Left lung (tissue), 10 donors: ENCODE data around the gene FAM43A. TPM values are rescaled to one million over a fixed set of nuclear protein-coding genes. Genes with fewer than 3 reads are reported as not detected.

Source experiments
- ATAC-seq: fragments of 200-7000 bp; cut with Tn5 transposase; one replicate; pipeline ENCODE4 v1.9.1; 2020; ENCODE audit warnings: moderate library complexity
- DNase-seq, 4 donors: peaks; one replicate each; pipeline ENCODE4 v3.0.0-alpha.2; 2013 to 2020
- H3K27ac ChIP-seq, 2 donors: fragments of 200-600 bp; sonication (generic) in 1 of 2; one replicate each; pipeline versions ENCODE4 v1.5.0 to v1.8.0; 2020 to 2021
- H3K27me3 ChIP-seq, 2 donors: fragments of 200-600 bp; sonication (generic) in 1 of 2; one replicate each; pipeline versions ENCODE4 v1.5.0 to v1.8.0; 2020 to 2021
- H3K36me3 ChIP-seq, 2 donors: fragments of 200-600 bp; sonication (generic) in 1 of 2; one replicate each; pipeline versions ENCODE4 v1.5.0 to v1.8.0; 2020 to 2021
- H3K4me1 ChIP-seq, 2 donors: fragments of 200-600 bp; one replicate each; pipeline ENCODE4 v1.8.0; 2021
- H3K4me3 ChIP-seq, 2 donors: fragments of 200-600 bp; sonication (generic) in 1 of 2; one replicate each; pipeline versions ENCODE4 v1.5.0 to v1.8.0; 2020 to 2021; ENCODE audit warnings: mild to moderate bottlenecking in 1 of 2
- H3K9me3 ChIP-seq, 2 donors: fragments of 200-600 bp; sonication (generic) in 1 of 2; one replicate each; pipeline versions ENCODE4 v1.5.0 to v1.8.0; 2020 to 2021
- CTCF ChIP-seq, 2 donors: fragments of 200-600 bp; sonication (generic) in 1 of 2; IDR thresholded peaks; one replicate each; pipeline versions ENCODE4 v1.5.0 to v1.8.0; 2021; ENCODE audit warnings: antibody characterized with exemption in 2 of 2
- intact Hi-C, 2 donors: fragments of 100-400 bp; cut with DNase I; formaldehyde crosslinking; loops; one replicate each; pipeline versions ENCODE4 v1.11.2 to v1.14.2; 2022
- polyA plus RNA-seq, 6 donors: library from polyadenylated mRNA; unstranded; fragments of 120-200 nt; gene quantifications; one replicate each; pipeline ENCODE4 v1.2.1, GENCODE V29; 2013; ENCODE audit not compliant: insufficient read length in 6 of 6
- total RNA-seq, 2 donors: library from RNA; stranded (reverse); fragmentation: NEBNext Ultra II Directional; extraction: Animal tissue kit (Norgen Biotek cat#: 25700); gene quantifications; one replicate each; pipeline ENCODE4 v1.2.1, GENCODE V29; 2021
- donor health status: DM: no; HTN: yes; CAD: no.
- donor health status: DM: no; HTN: no; CAD: no.

Gene FAM43A
- total and polyA plus RNA-seq, 8 donors, result 6.4 to 25.4 (median 17.2) TPM

- no peaks in the 10 kb centered on the region for H3K9me3 ChIP-seq
- DNase-seq, result no peak
- H3K27me3 ChIP-seq, result peaks cover 0 to 16% of the 10 kb centered on the region in 2 donors
- H3K4me1 ChIP-seq, result peaks cover 14 to 32% of the 10 kb centered on the region in 2 donors
- no peak overlapping the region for H3K4me3 ChIP-seq
- no peak for ATAC-seq
- no peak overlapping the region for H3K27ac ChIP-seq
- H3K36me3 ChIP-seq, result no peaks in the 10 kb centered on the region
- TF ChIP-seq CTCF (IDR thresholded peaks at IDR 0.05), result no peak
- intact Hi-C loops, result no loop called here
These were observed 6.0 kb downstream of the FAM43A start for GRCh38 chr3:194691481-194692283.

GRCh38 chr3:194696702-194697101 lies 11.0 kb downstream of the FAM43A start:
- H3K36me3 ChIP-seq, result no peaks in the 10 kb centered on the region
- peaks cover 0 to 6% of the 10 kb centered on the region in 2 donors for H3K9me3 ChIP-seq
- DNase-seq (no peak), ATAC-seq (no peak)
- no peak for TF ChIP-seq CTCF (IDR thresholded peaks at IDR 0.05)
- H3K4me1 ChIP-seq, result no peaks in the 10 kb centered on the region
- no peak overlapping the region for H3K4me3 ChIP-seq
- H3K27ac ChIP-seq, result no peak overlapping the region
- intact Hi-C loops, result no loop called here
- no peaks in the 10 kb centered on the region for H3K27me3 ChIP-seq

GRCh38 chr3:194702545-194702944 lies 16.9 kb downstream of the FAM43A start:
- intact Hi-C loops, result no loop called here
- no peak for TF ChIP-seq CTCF (IDR thresholded peaks at IDR 0.05)
- Histone ChIP-seq H3K36me3 (no peaks in the 10 kb centered on the region), H3K27ac (no peak overlapping the region), H3K4me1 (no peaks in the 10 kb centered on the region), H3K9me3 (peaks cover 0 to 6% of the 10 kb centered on the region in 2 donors), H3K4me3 (no peak overlapping the region), H3K27me3 (no peaks in the 10 kb centered on the region)
- ATAC-seq (no peak), DNase-seq (no peak)

GRCh38 chr3:194705227-194705626 lies 19.5 kb downstream of the FAM43A start:
- no peak for TF ChIP-seq CTCF (IDR thresholded peaks at IDR 0.05)
- Histone ChIP-seq H3K36me3 (no peaks in the 10 kb centered on the region), H3K9me3 (no peaks in the 10 kb centered on the region), H3K27me3 (no peaks in the 10 kb centered on the region), H3K4me3 (no peak overlapping the region), H3K4me1 (no peaks in the 10 kb centered on the region), H3K27ac (no peak overlapping the region)
- ATAC-seq, result no peak
- no peak for DNase-seq
- intact Hi-C loops, result no loop called here

GRCh38 chr3:194705761-194706160 lies 20.1 kb downstream of the FAM43A start:
- intact Hi-C loops, result no loop called here
- H3K4me3 ChIP-seq, result no peak overlapping the region
- H3K27me3 ChIP-seq, result no peaks in the 10 kb centered on the region
- no peak overlapping the region for H3K27ac ChIP-seq
- no peaks in the 10 kb centered on the region for H3K4me1 ChIP-seq
- no peaks in the 10 kb centered on the region for H3K9me3 ChIP-seq
- DNase-seq, result no peak
- ATAC-seq, result no peak
- no peaks in the 10 kb centered on the region for H3K36me3 ChIP-seq
- no peak for TF ChIP-seq CTCF (IDR thresholded peaks at IDR 0.05)
